HEK293T (cell line): ENCODE data around the gene MVB12B.
A peak's percentile ranks its signal among the peaks of the same experiment; 100 is the strongest.

Experiments used
- CTCF ChIA-PET: fragments of 350-600 bp; formaldehyde crosslinking; extraction: SDS; loops from one replicate; lab custom pipeline; 2021; ENCODE audit warnings: antibody characterized with exemption, inconsistent platforms; lab: Yijun Ruan, JAX
- POLR2A ChIA-PET: fragments of 350-600 bp; formaldehyde crosslinking; extraction: SDS; loops from one replicate; lab custom pipeline; 2020; ENCODE audit warnings: antibody characterized with exemption, inconsistent platforms; lab: Yijun Ruan, JAX
- DNase-seq: peaks from one replicate; pipeline ENCODE4 v3.0.0; 2012; ENCODE audit warnings: mixed read lengths; ENCODE audit errors: extremely low spot score
- ARNT ChIP-seq: fragments of 450-650 bp; IDR thresholded peaks from 2 replicates; pipeline ENCODE4 v1.6.1; 2017; ENCODE audit warnings: mild to moderate bottlenecking
- BHLHE40 ChIP-seq: fragments of 450-650 bp; IDR thresholded peaks from 2 replicates; pipeline ENCODE4 v1.6.1; 2016; ENCODE audit warnings: mild to moderate bottlenecking, moderate library complexity, borderline replicate concordance
- CTBP1 ChIP-seq: fragments of 450-650 bp; IDR thresholded peaks from 2 replicates; pipeline ENCODE4 v1.6.1; 2016; ENCODE audit warnings: borderline replicate concordance
- ELF4 ChIP-seq: fragments of 450-650 bp; IDR thresholded peaks from 2 replicates; pipeline ENCODE4 v1.6.1; 2017; ENCODE audit warnings: antibody characterized with exemption
- FOXA1 ChIP-seq: fragments of 450-650 bp; IDR thresholded peaks from 2 replicates; pipeline ENCODE4 v1.6.1; 2016; ENCODE audit warnings: mild to moderate bottlenecking
- FOXK2 ChIP-seq: fragments of 450-650 bp; IDR thresholded peaks from 2 replicates; pipeline ENCODE4 v1.6.1; 2016; ENCODE audit warnings: mild to moderate bottlenecking
- FOXM1 ChIP-seq: fragments of 450-650 bp; IDR thresholded peaks from 2 replicates; pipeline ENCODE4 v1.6.1; 2017; ENCODE audit warnings: mild to moderate bottlenecking, borderline replicate concordance
- HDGF ChIP-seq: fragments of 450-650 bp; IDR thresholded peaks from 2 replicates; pipeline ENCODE4 v1.6.1; 2017; ENCODE audit warnings: antibody characterized with exemption, borderline replicate concordance
- L3MBTL2 ChIP-seq: fragments of 450-650 bp; conservative IDR thresholded peaks from 2 replicates; pipeline ENCODE4 v1.6.1; 2016; ENCODE audit warnings: mild to moderate bottlenecking
- LEF1 ChIP-seq: fragments of 450-650 bp; IDR thresholded peaks from 2 replicates; pipeline ENCODE4 v1.6.1; 2017; ENCODE audit warnings: mild to moderate bottlenecking, borderline replicate concordance
- NFRKB ChIP-seq: fragments of 450-650 bp; IDR thresholded peaks from 2 replicates; pipeline ENCODE4 v1.6.1; 2016; ENCODE audit warnings: mild to moderate bottlenecking, moderate library complexity
- SP1 ChIP-seq: fragments of 450-650 bp; IDR thresholded peaks from 2 replicates; pipeline ENCODE4 v1.6.1; 2017
- SUZ12 ChIP-seq: fragments of 450-650 bp; IDR thresholded peaks from 2 replicates; pipeline ENCODE4 v1.6.1; 2016; ENCODE audit warnings: mild to moderate bottlenecking
- TARDBP ChIP-seq: fragments of 450-650 bp; IDR thresholded peaks from 2 replicates; pipeline ENCODE4 v1.6.1; 2016
- ZNF384 ChIP-seq: fragments of 450-650 bp; IDR thresholded peaks from 2 replicates; pipeline ENCODE4 v1.6.1; 2016
- TF ChIP-seq, protein P1 (sequence below): fragments of 450-650 bp; IDR thresholded peaks from 2 replicates; pipeline ENCODE4 v1.6.1; 2016

The MVB12B gene

DNA sequence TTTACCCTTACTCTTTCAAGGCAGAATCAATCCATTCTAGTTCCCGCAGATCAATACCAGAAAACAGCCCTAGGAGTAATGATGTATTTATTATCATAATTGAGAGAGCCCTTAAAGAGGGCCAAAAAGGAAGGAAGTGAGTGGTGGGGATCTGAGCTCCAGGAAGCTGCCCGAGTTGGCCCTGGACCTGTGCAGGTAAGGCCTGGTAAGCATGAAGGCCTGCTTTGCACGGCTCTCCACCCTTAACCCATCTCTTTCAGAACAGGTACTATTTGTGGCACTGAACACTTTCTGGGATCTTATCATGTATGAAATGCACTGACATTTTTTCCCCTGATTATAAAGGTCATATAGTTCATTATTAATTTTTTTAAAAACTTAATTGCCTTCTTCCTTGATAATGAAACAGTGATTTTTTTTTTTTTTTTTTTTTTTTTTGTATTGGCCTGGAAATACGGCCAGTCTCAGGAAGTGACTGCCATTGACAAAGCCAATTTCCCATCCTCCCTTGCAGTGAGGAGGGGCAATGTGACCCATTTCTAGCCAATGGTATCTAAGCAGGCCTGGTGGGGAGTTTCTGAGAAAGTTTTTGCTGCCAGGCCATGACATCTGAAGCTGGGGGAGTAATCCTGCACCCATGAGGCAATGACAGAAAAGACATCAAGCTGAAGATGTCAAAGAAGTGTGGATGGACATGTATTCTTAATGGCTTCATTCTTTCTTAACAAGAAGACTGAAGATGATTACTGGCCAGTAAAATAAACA lies 6.3 kb upstream of the MVB12B start:
- DNase-seq = no peak
- TF ChIP-seq HDGF = no peak
- TF ChIP-seq BHLHE40 = no peak
- no peak for TF ChIP-seq FOXM1
- no peak for TF ChIP-seq SP1
- TF ChIP-seq, protein P1, sequence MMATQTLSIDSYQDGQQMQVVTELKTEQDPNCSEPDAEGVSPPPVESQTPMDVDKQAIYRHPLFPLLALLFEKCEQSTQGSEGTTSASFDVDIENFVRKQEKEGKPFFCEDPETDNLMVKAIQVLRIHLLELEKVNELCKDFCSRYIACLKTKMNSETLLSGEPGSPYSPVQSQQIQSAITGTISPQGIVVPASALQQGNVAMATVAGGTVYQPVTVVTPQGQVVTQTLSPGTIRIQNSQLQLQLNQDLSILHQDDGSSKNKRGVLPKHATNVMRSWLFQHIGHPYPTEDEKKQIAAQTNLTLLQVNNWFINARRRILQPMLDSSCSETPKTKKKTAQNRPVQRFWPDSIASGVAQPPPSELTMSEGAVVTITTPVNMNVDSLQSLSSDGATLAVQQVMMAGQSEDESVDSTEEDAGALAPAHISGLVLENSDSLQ = no peak
- no peak for TF ChIP-seq ARNT
- no peak for TF ChIP-seq L3MBTL2
- TF ChIP-seq FOXK2 = no peak
- TF ChIP-seq CTBP1 = no peak
- TF ChIP-seq LEF1 = no peak
- TF ChIP-seq SUZ12 = no peak
- no peak for TF ChIP-seq ELF4
- no peak for TF ChIP-seq ZNF384
- no peak for TF ChIP-seq NFRKB
- TF ChIP-seq TARDBP = no peak
- TF ChIP-seq FOXA1 = no peak
- POLR2A ChIA-PET = no interaction called here
- CTCF ChIA-PET = no interaction called here

DNA sequence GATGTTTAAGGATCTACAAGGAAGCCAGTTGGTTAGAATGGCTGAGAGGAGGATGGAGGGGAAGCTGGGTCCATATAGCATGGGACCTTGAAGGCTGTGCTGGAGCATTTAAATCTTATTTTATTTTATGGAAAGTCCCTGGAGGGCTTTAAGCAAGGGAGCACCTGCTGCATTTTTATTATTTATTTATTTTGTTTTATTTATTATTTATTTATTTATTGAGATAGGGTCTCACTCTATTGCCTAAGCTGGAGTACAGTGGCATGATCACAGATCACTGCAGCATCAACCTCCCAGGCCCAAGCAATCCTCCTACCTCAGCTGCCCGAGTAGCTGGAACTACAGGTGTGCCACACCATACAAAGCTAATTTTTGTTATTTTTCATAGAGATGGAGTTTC lies 4.9 kb upstream of the MVB12B start:
- DNase-seq = no peak
- TF ChIP-seq, protein P1 = no peak
- no peak for TF ChIP-seq BHLHE40
- TF ChIP-seq L3MBTL2 = no peak
- no peak for TF ChIP-seq LEF1
- TF ChIP-seq ELF4 = no peak
- TF ChIP-seq FOXK2 = no peak
- TF ChIP-seq CTBP1 = no peak
- no peak for TF ChIP-seq ARNT
- TF ChIP-seq SP1 = no peak
- no peak for TF ChIP-seq FOXA1
- TF ChIP-seq HDGF = no peak
- no peak for TF ChIP-seq SUZ12
- no peak for TF ChIP-seq NFRKB
- TF ChIP-seq FOXM1 = no peak
- no peak for TF ChIP-seq ZNF384
- TF ChIP-seq TARDBP = no peak
- CTCF ChIA-PET = no interaction called here
- POLR2A ChIA-PET = no interaction called here

- no peak for DNase-seq
- ChIA-PET CTCF (interaction anchor here (1.6 kb wide), 1 partner anchor 10 kb away, joined by 5 read pairs; no protein-coding TSS in a partner anchor), POLR2A (interaction anchor here (0.7 to 2.5 kb wide), 6 partner anchors 10 to 479 kb away, joined by 3 to 14 read pairs (median 3); partner anchors contain the start of gene ZBTB43)
- TF ChIP-seq BHLHE40 (no peak), TARDBP (no peak), ELF4 (no peak), ZNF384 (no peak), ARNT (no peak), FOXA1 (no peak), SP1 (no peak), FOXK2 (no peak), FOXM1 (no peak), CTBP1 (no peak), L3MBTL2 (no peak), NFRKB (no peak), LEF1 (no peak), SUZ12 (no peak)
- TF ChIP-seq, protein P1 = no peak
Measured at GRCh38 chr9:126325821-126326220, 808 bp upstream of the MVB12B start.

DNA sequence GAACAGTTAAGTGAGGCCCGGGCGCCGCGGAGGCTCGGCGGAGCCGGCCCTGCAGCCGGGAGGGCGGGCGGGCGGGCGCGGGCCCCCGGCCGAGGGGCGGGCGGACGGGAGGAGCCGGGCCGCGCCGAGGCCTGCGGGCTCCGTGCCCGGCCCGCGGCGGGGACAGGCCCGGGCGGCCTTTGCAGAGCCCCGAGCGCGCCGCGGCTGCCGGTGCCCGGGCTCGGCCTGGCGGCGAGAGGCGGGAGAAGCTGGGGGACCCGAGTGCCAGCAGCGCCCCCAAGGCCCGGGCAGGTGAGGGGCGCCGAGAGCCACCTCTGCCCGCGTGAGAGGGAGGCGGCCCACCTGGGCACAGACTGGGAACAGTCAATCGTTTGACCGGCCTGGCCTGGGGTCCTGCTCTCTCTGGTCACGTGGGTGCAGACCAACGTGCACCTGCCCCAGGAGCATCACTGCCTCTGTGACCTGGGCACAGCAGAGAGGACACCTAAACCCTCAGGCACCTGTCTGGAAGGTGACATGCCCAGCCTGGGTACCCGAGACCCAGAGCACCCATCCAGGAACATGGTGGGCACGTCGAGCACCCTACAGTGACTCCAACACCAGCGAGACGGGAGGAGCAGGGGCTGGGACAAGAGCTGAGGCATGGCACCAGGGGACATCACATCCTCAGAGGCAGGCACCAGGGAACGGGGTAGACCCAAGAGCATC lies 531 bp downstream of the MVB12B start:
- peak; percentile 60 for DNase-seq
- POLR2A ChIA-PET = interaction anchor here (2.5 kb wide), 1 partner anchor 9 kb away, joined by 14 read pairs; no protein-coding TSS in a partner anchor

DNA sequence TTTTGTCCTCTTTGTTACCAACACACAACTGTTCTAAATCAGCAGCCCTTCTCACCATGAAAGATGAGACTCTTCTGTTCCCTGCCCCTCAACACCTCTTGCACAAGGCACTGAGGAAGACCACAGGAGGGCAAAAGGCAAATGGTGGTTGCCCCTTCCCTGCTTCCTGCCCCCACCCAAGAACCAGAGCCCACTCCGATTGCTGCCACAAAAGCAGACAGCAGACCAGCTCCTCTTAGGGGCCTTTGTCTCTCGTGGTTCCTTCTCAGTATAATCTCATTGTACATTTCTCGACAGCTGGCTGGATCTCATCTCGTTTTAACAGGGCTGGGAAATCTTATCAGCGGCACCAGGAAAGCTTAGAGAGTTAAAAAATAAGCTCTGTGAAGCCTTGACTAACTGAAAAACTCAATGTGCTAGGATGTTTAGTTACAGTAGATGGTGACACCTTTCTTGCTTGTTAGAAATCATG lies 1.1 kb downstream of the MVB12B start:
- DNase-seq = no peak
- TF ChIP-seq L3MBTL2 (no peak), SUZ12 (no peak), ELF4 (no peak)
- ChIA-PET CTCF (interaction anchor here (0.7 kb wide), 1 partner anchor 26 kb away, joined by 3 read pairs; no protein-coding TSS in a partner anchor), POLR2A (interaction anchor here (2.5 kb wide), 1 partner anchor 8 kb away, joined by 14 read pairs; no protein-coding TSS in a partner anchor)

More for the DNA sequence above, 531 bp downstream of the MVB12B start:
- TF ChIP-seq HDGF (0 out of 2 replicates have a peak, but pooled peaks have one; percentile 36), FOXA1 (no peak), L3MBTL2 (0 out of 2 replicates have a peak, but pooled peaks have one; percentile 18)
- CTCF ChIA-PET = interaction anchor here (0.7 to 1.6 kb wide), 2 partner anchors 11 to 31 kb away, joined by 4 to 5 read pairs; no protein-coding TSS in a partner anchor
